AG04450 (cell line): Measurements from ENCODE around the gene MAML2. TPM values are rescaled to one million over a fixed set of nuclear protein-coding genes. Genes with fewer than 3 reads are reported as not detected.

Source experiments
- CTCF ChIA-PET: fragments of 300-600, 350-600 bp; formaldehyde crosslinking; extraction: SDS; loops from one replicate; lab custom pipeline; 2022; ENCODE audit warnings: antibody characterized with exemption, inconsistent platforms; lab: Charles Lee
- POLR2A ChIA-PET: fragments of 350-600 bp; formaldehyde crosslinking; extraction: SDS; loops from one replicate; lab custom pipeline; 2021; ENCODE audit warnings: antibody characterized with exemption, inconsistent platforms; lab: Yijun Ruan, JAX
- DNase-seq: peaks from one replicate; pipeline ENCODE4 v3.0.0-alpha.2; 2011; ENCODE audit warnings: low read depth, low spot score
- H3K27ac ChIP-seq: one replicate; pipeline ENCODE4 v1.5.1; 2012; ENCODE audit warnings: low read depth, low read length, control low read depth
- H3K27me3 ChIP-seq: one replicate; pipeline ENCODE4 v1.6.0; 2012; ENCODE audit warnings: low read length; ENCODE audit not compliant: control insufficient read depth, insufficient read depth
- H3K4me3 ChIP-seq: 2 replicates; pipeline ENCODE4 v1.5.1; 2011; ENCODE audit warnings: mild to moderate bottlenecking, low read depth, low read length, control low read depth
- H3K9me3 ChIP-seq: 2 replicates; pipeline ENCODE4 v1.5.1; 2012; ENCODE audit warnings: low read length; ENCODE audit not compliant: control insufficient read depth, insufficient read depth
- polyA plus RNA-seq: library from polyadenylated mRNA; depleted of rRNA; stranded (reverse); fragments of >200 nt; gene quantifications from 2 replicates; pipeline ENCODE4 v1.2.3, GENCODE V29; 2011
- TF ChIP-seq, protein P1 (sequence below): IDR thresholded peaks from 2 replicates; pipeline ENCODE4 v1.5.1; 2011; ENCODE audit warnings: low read depth, low read length, control low read depth, inconsistent platforms

Gene MAML2
- polyA plus RNA-seq, 1 experiment, result 23.0 TPM

DNA sequence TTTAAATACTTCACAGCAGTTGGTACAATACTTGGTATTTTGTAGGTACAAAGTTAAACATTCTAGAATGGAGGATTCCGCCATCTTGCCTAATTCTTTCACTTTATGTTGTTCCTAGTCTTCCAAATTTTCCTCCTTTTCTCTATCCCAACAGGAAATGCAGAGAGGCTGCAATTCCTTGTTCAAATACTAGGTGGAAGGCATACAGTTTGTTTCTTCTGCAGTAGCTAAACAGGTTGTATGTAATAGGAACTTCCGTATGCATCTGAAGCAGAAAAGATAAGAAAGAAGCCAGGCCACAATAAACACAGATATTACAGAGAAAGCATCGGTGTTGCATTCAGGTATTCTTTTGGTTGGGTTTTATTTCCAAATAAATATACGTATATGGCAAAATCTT, 232.7 kb downstream of the MAML2 start:
- ChIA-PET CTCF (interaction anchor here (1.5 kb wide), 1 partner anchor 283 kb away, joined by 3 read pairs; no protein-coding TSS in a partner anchor), POLR2A (no interaction called here)
- no peak for DNase-seq
- H3K27me3 ChIP-seq, result no peaks in the 10 kb centered on the region
- H3K27ac ChIP-seq, result no peak overlapping the region
- TF ChIP-seq, protein P1, sequence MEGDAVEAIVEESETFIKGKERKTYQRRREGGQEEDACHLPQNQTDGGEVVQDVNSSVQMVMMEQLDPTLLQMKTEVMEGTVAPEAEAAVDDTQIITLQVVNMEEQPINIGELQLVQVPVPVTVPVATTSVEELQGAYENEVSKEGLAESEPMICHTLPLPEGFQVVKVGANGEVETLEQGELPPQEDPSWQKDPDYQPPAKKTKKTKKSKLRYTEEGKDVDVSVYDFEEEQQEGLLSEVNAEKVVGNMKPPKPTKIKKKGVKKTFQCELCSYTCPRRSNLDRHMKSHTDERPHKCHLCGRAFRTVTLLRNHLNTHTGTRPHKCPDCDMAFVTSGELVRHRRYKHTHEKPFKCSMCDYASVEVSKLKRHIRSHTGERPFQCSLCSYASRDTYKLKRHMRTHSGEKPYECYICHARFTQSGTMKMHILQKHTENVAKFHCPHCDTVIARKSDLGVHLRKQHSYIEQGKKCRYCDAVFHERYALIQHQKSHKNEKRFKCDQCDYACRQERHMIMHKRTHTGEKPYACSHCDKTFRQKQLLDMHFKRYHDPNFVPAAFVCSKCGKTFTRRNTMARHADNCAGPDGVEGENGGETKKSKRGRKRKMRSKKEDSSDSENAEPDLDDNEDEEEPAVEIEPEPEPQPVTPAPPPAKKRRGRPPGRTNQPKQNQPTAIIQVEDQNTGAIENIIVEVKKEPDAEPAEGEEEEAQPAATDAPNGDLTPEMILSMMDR, result no peak
- H3K4me3 ChIP-seq, result no peak overlapping the region
- no peaks in the 10 kb centered on the region for H3K9me3 ChIP-seq

DNA sequence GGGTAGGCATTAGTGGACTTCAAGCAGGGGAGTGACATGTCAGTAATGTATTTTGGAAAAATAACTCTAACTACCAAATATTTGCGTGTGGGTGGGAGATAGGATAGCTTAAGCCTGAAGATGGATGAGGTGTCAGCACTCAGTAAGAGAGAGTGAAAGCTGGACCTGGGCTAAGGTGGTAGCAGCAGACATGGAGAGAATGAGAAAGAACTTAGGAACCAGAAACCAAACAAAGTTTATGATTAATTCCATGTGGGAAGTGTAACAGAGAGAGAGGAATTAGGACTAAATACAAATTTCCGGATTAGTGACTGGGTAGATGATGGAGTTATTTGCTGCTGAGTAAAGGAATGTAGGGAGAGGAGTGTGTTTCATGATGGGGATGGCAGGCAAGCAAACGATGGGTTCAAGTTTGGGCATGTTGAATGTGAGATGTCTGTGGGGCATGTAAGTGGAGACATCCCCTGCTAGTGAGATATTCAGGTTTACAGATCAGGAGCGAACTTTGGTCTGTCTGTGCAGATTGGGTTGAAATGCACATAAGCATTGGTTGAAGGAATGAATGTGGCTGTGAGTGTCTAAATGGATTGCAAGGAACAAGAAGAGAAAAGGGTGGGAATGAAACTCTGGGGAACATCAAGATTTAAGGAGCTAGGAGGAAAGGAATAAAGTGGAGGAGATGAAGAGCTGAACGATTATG, 233.5 kb downstream of the MAML2 start:
- TF ChIP-seq, protein P1, result no peak
- H3K27ac ChIP-seq, result no peak overlapping the region
- ChIA-PET POLR2A (no interaction called here), CTCF (interaction anchor here (1.5 to 2.9 kb wide), 2 partner anchors 234 to 284 kb away, joined by 3 to 13 read pairs; partner anchors contain the start of gene MAML2)
- H3K4me3 ChIP-seq, result no peak overlapping the region
- no peaks in the 10 kb centered on the region for H3K9me3 ChIP-seq
- H3K27me3 ChIP-seq, result no peaks in the 10 kb centered on the region
- DNase-seq, result no peak

DNA sequence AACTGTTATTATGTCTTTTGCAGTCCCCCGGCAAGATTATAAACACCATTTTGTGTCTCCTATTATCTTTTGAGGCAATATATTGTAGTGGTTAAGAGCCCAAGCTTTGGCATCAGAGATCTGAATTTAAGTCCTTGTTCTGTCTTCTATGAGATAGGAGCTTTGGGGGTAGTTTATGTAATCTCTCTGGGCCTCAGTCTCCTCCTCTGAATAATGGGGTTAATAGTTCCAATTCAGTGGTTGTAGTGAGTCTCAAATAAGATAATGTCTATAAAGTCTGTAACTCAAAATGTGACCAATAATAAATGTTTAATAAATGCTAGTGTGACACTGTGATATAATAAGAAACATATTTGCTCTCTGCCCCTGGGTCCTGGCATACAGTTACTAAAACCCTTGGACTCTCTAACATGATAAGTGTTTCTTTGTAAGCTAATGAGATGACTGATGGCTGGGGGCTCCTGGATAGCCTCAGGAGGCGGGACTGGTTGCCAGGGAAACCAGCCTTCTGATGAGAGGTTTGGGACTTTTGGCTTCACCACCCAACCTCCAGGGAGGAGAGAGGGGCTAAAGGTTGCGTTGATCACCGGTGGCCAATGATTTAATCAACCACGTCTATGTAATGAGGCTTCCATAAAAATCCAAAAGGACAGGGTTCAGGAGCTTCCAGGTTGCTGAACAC, 235.7 kb downstream of the MAML2 start:
- TF ChIP-seq, protein P1, result no peak
- no peak overlapping the region for H3K27ac ChIP-seq
- no peak for DNase-seq
- H3K27me3 ChIP-seq, result no peaks in the 10 kb centered on the region
- no peak overlapping the region for H3K4me3 ChIP-seq
- ChIA-PET CTCF (interaction anchor here (1.2 to 2.9 kb wide), 2 partner anchors 236 to 271 kb away, joined by 4 to 13 read pairs; partner anchors contain the start of gene MAML2), POLR2A (no interaction called here)
- H3K9me3 ChIP-seq, result no peaks in the 10 kb centered on the region

DNA sequence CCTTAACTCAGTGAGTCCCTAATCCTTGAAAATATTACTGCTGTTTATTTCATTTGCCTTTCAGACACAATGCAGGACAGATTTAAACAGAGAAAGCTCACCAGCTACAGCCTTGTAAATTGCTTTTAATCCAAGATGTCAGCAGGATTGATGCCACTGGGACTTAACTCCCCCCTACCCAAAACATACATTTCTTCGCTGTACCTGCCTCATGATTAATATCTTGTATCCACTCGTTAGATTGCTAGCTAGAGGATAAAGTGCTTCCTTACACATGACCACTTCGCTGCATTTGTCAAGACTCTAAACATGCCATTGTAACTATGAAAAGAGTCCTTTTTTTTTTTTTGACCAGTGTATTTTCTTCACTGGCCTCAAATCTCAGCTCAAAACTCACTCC, 236.3 kb downstream of the MAML2 start:
- no peak overlapping the region for H3K27ac ChIP-seq
- H3K9me3 ChIP-seq, result no peaks in the 10 kb centered on the region
- H3K27me3 ChIP-seq, result no peaks in the 10 kb centered on the region
- no peak for DNase-seq
- ChIA-PET CTCF (interaction anchor here (1.2 to 2.9 kb wide), 2 partner anchors 237 to 270 kb away, joined by 4 to 13 read pairs; partner anchors contain the start of gene MAML2), POLR2A (no interaction called here)
- TF ChIP-seq, protein P1, result no peak
- no peak overlapping the region for H3K4me3 ChIP-seq

DNA sequence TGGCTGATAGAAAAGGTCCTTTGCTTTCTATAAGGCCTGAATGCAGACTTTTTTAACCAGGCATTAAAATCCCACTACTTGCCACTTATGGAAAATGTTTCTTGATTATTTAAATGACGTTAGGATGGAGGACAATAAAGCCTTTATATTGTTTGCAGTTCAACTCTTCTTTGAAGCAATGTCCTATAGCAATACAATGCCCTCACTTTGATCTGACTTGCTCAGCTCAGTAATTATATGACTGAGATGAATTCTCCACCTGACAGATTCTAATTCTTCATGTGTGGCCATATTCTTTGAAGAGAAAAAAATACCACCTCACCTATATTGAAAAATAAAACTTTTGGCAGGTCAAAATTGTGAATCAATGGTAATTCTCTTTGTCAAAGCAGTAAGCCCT, 237.1 kb downstream of the MAML2 start:
- no peak for DNase-seq
- ChIA-PET POLR2A (no interaction called here), CTCF (no interaction called here)
- Histone ChIP-seq H3K4me3 (no peak overlapping the region), H3K9me3 (no peaks in the 10 kb centered on the region), H3K27me3 (no peaks in the 10 kb centered on the region), H3K27ac (no peak overlapping the region)
- TF ChIP-seq, protein P1, result no peak
